Thoracic aorta (tissue), 2 donors: ENCODE measurements around the gene GPN2. TPM values are rescaled to one million over a fixed set of nuclear protein-coding genes. Genes with fewer than 3 reads are reported as not detected.
"Not testable (repeated sequence)": the region's sequence is repeated elsewhere in the genome, so short reads cannot be mapped to it uniquely, and the experiment has no call there.

Source experiments
- ATAC-seq: fragments of 150-250 bp; one replicate; pipeline ENCODE4 v1.8.0; 2017; ENCODE audit warnings: low read depth; ENCODE audit not compliant: insufficient number of reproducible peaks, low FRiP score
- DNase-seq: peaks from one replicate; pipeline ENCODE4 v3.0.0-alpha.2; 2020; ENCODE audit warnings: low spot score
- H3K27ac ChIP-seq, 2 donors: fragments of 200-600 bp; sonication (generic); 1 replicate in 1 of 2; 2 replicates in 1 of 2; pipeline ENCODE4 v1.5.1; 2016; ENCODE audit warnings: mild to moderate bottlenecking in 2 of 2, moderate library complexity in 2 of 2
- H3K27me3 ChIP-seq: fragments of 200-600 bp; sonication (generic); replicated peaks from 2 replicates; pipeline ENCODE4 v1.6.0; 2016; ENCODE audit warnings: mild to moderate bottlenecking; ENCODE audit not compliant: insufficient read depth
- H3K36me3 ChIP-seq: fragments of 200-600 bp; sonication (generic); one replicate; pipeline ENCODE4 v1.5.1; 2016
- H3K4me1 ChIP-seq, 2 donors: fragments of 200-600 bp; sonication (generic); 1 replicate in 1 of 2; 2 replicates in 1 of 2; pipeline versions ENCODE4 v1.5.1 to v1.6.0; 2016; ENCODE audit warnings: low read depth in 2 of 2, mild to moderate bottlenecking in 1 of 2; ENCODE audit not compliant: control insufficient read depth in 1 of 2
- H3K4me3 ChIP-seq: fragments of 200-600 bp; sonication (generic); 2 replicates; pipeline ENCODE4 v1.5.1; 2016; ENCODE audit warnings: mild to moderate bottlenecking
- H3K9me3 ChIP-seq: fragments of 200-600 bp; sonication (generic); 2 replicates; pipeline ENCODE4 v1.5.1; 2016
- total RNA-seq, 2 donors: library from RNA; depleted of rRNA; stranded (reverse); fragments of >200 nt; gene quantifications; one replicate each; pipeline versions ENCODE4 v1.1.0 to v1.2.3, GENCODE V29; 2016
- TF ChIP-seq, protein P1 (sequence below): fragments of 200-600 bp; sonication (generic); IDR thresholded peaks from one replicate; pipeline ENCODE4 v1.5.1; 2019; ENCODE audit warnings: antibody characterized with exemption

GPN2 gene
- total RNA-seq, 2 donors from 2014 or later: 8.8 to 15.0 TPM

DNA sequence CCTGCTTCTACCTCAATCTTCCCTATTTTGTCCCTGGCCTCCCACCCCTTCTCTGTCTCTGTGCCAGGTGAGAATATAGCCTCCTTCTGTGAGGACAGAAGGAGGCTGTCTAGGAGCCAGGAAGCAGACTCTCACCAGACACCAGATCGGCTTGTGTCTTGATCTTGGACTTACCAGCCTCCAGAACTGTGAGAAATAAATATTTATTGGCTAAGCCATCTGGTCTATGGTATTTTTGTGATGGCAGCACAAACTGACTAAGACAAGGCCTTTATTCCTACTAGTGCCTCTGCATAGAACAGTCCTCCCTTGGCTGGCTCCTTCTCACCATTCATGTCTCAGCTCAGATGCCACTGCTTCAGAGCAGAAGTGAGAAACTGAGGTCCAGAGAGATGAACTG lies 1.9 kb downstream of the GPN2 start:
- no peak for DNase-seq
- Histone ChIP-seq H3K4me1 (peaks cover 14 to 18% of the 10 kb centered on the region in 2 donors), H3K9me3 (no peaks in the 10 kb centered on the region), H3K27ac (no peak overlapping the region), H3K4me3 (no peak overlapping the region), H3K36me3 (peaks cover 58% of the 10 kb centered on the region), H3K27me3 (no peaks in the 10 kb centered on the region)
- TF ChIP-seq, protein P1, sequence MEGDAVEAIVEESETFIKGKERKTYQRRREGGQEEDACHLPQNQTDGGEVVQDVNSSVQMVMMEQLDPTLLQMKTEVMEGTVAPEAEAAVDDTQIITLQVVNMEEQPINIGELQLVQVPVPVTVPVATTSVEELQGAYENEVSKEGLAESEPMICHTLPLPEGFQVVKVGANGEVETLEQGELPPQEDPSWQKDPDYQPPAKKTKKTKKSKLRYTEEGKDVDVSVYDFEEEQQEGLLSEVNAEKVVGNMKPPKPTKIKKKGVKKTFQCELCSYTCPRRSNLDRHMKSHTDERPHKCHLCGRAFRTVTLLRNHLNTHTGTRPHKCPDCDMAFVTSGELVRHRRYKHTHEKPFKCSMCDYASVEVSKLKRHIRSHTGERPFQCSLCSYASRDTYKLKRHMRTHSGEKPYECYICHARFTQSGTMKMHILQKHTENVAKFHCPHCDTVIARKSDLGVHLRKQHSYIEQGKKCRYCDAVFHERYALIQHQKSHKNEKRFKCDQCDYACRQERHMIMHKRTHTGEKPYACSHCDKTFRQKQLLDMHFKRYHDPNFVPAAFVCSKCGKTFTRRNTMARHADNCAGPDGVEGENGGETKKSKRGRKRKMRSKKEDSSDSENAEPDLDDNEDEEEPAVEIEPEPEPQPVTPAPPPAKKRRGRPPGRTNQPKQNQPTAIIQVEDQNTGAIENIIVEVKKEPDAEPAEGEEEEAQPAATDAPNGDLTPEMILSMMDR: no peak
- ATAC-seq: no peak

DNA sequence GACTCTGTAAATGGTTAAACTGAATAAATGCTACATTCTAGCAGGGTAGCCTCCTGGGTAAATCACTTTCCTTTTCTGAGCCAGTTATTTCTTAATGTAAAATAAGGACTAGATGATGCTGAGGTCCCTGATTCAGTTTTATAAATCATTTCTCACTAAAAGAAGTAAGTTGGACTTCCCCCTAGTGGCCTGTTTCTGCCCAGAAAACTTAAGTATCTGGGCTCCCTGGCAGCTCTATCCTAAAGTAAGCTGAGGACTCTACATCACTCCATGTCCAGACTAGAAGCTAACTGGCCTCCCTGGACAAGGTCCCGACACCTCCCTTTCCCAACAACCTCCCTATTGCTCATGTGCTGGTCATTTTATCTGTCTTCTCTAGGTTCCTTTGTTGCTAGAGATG lies 3.0 kb downstream of the GPN2 start:
- TF ChIP-seq, protein P1: peak; percentile 22
- no peak for ATAC-seq
- DNase-seq: no peak
- Histone ChIP-seq H3K9me3 (no peaks in the 10 kb centered on the region), H3K4me1 (peaks cover 14 to 18% of the 10 kb centered on the region in 2 donors), H3K27me3 (no peaks in the 10 kb centered on the region), H3K27ac (no peak overlapping the region), H3K36me3 (peaks cover 59% of the 10 kb centered on the region), H3K4me3 (no peak overlapping the region)

DNA sequence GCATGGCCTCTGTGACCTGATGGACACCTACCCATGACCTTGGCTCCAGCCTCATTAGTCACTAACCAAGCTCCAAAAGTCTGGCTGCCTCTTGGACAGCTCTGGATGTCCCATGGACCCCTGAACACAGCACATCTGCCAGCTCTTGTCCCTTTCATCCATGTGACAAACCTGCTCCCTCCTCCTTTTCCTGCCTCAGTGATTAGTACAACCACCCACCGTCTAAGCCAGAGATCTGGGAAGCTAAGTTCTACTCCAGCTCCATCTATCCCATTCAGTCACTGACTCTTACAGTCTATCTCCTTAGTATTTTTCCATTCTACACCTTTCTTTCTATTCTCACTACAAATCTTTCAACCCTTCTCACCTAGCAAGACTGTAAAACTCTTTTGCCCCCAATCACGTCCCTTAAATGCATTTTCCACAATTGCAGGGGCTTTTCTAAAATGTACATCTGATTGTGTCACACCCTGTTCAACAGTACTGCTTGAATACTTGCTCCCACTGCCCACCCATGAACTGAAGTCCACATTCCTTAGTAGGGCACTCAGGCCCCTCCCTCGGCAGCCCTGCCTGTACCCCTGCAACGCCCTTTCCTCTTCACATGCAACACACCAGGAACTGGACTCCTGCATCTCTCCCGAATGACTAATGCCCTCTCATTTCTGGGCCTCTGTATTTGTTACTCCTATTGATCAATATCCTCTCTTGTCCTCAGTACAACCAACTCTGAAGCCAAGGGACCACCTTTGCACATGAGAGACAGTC lies 7.2 kb downstream of the GPN2 start:
- TF ChIP-seq, protein P1: no peak
- H3K36me3 ChIP-seq: peaks cover 79% of the 10 kb centered on the region
- DNase-seq: no peak
- H3K27ac ChIP-seq: no peak overlapping the region
- H3K9me3 ChIP-seq: no peaks in the 10 kb centered on the region
- H3K4me3 ChIP-seq: no peak overlapping the region
- peaks cover 0 to under 1% of the 10 kb centered on the region in 2 donors for H3K4me1 ChIP-seq
- no peak for ATAC-seq
- no peaks in the 10 kb centered on the region for H3K27me3 ChIP-seq

DNA sequence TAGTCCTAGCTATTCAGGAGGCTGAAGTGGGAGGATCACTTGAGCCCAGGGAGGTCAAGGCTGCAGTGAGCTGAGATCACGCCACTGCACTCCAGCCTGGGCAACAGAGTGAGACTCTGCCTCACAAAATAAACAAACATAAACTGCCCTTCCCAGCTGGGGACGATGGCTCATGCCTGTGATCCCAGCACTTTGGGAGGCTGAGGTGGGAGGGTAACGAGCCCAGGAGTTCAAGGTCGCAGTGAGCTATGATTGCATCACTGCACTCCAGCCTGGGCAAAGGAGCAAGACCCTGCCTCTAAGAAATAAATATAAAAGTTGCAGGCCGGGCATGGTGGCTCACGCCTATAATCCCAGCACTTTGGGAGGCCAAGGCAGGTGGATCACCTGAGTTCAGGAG lies 8.5 kb downstream of the GPN2 start:
- ATAC-seq, H3K4me3 ChIP-seq, H3K4me1 ChIP-seq, H3K9me3 ChIP-seq, H3K27me3 ChIP-seq, H3K27ac ChIP-seq, DNase-seq: not testable (repeated sequence)
- peaks cover 75% of the 10 kb centered on the region for H3K36me3 ChIP-seq

DNA sequence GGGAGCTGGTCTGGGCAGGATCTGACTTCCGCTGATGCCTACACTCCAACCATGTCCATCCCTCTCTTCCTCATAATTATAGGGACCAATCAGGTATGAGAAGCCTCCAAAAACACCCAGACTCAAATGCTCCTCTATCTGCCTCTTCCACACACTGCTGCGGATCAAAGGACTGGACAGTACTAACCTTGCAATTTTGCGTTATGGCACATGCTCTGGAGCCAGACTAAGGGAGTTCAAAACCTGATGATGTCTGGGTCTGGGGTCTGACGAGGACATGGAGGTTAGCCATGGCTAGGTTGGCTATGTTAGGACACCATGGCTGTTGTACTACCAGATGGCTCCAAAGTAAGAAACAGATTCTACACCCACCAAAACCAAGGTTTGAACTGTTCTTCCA lies 10.3 kb downstream of the GPN2 start:
- DNase-seq: no peak
- H3K27ac ChIP-seq: no peak overlapping the region
- no peak overlapping the region for H3K4me3 ChIP-seq
- no peaks in the 10 kb centered on the region for H3K27me3 ChIP-seq
- no peak for ATAC-seq
- H3K4me1 ChIP-seq: no peaks in the 10 kb centered on the region
- no peaks in the 10 kb centered on the region for H3K9me3 ChIP-seq
- TF ChIP-seq, protein P1: no peak
- H3K36me3 ChIP-seq: peaks cover 62% of the 10 kb centered on the region

DNA sequence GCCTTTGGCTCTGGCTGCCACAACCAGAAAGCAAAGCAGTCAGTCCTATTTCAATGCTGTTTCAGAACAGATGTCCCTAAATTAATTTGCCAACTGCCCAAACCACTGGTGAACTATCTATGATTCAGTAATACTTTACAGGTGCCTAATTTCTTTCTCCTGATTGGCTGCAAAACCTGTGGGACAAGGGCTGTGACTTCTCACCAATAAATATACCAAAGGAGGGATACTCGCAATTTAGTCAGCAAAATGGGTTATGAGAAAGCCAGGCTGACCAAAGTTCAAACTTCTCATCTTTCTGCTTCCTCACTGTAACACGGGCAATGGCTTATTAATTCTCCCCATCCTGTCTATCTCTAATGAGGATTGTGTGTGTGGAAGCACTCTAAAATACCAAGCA lies 12.8 kb downstream of the GPN2 start:
- Histone ChIP-seq H3K4me3 (no peak overlapping the region), H3K9me3 (no peaks in the 10 kb centered on the region), H3K4me1 (no peaks in the 10 kb centered on the region), H3K36me3 (peaks cover 41% of the 10 kb centered on the region), H3K27me3 (no peaks in the 10 kb centered on the region), H3K27ac (peak overlapping the region in 1 of 2 donors; percentile 45)
- DNase-seq: no peak
- no peak for ATAC-seq
- TF ChIP-seq, protein P1: no peak
